Muscle of arm (tissue), 12 donors: ENCODE results near the gene OTOF. TPM values are rescaled to one million over a fixed set of nuclear protein-coding genes. Genes with fewer than 3 reads are reported as not detected.

Experiments used
- DNase-seq: peaks from one replicate; pipeline ENCODE4 v3.0.0-alpha.2; 2013
- polyA plus RNA-seq, 12 donors: library from polyadenylated mRNA; unstranded; fragments of 120-200 nt; gene quantifications; one replicate each; pipeline ENCODE4 v1.2.1, GENCODE V29; 2013; ENCODE audit not compliant: insufficient read length in 12 of 12

Gene OTOF
- polyA plus RNA-seq, 12 donors = 8.3 to 29.6 (median 17.6) TPM; not detected in 1

DNA sequence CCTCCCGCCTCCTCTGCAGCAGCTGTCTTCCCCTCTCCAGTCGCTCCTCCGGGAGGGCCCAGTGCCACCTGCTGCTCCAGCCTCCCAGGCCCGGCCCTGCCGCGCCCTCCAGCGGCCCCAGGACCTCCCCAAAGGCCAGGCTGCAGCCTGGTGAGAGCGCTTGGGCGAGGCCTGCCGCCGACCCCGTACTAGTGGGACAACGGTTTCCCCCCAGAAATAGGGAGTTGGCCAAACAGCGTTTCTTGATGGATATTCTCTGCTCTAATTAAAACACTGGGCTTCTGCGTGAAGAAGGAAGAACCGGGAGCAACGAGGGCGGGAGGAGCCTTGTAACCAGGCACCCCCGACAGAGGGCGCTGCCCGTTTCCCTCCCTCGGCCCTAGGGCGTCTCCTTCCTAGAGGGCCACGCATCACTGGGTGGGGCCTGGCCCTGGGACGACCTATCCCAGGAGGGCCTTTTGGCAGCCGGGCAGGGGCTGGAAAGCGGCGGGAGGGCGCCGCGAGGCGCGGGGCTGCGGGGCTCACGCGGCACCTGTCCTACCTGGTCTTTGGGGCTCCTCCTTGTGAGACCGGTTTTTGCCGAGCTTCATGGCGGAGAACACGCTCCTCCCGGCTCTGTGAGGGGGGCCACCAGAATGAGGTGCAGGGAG, 25.4 kb upstream of the OTOF start:
- DNase-seq = peak; percentile 52

DNA sequence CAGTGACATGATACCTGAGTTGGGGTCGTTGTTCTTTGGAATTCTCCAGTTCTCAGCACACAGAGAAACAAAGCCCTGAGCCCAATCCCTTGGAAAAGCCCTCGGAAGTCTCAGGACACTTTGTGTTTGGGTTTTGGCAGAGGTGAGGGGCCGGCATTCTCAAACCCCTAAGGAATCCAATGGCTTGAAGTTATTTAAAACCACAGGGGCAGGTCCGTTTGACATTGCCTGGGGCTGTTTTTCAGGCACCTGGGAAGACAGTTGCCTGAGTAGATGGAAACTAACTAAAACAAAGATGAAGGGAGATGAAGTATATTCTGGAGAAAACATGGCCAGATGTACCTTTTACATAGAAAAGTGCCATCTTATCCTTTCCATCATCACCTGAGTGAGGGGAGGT, 22.5 kb upstream of the OTOF start:
- no peak for DNase-seq

DNA sequence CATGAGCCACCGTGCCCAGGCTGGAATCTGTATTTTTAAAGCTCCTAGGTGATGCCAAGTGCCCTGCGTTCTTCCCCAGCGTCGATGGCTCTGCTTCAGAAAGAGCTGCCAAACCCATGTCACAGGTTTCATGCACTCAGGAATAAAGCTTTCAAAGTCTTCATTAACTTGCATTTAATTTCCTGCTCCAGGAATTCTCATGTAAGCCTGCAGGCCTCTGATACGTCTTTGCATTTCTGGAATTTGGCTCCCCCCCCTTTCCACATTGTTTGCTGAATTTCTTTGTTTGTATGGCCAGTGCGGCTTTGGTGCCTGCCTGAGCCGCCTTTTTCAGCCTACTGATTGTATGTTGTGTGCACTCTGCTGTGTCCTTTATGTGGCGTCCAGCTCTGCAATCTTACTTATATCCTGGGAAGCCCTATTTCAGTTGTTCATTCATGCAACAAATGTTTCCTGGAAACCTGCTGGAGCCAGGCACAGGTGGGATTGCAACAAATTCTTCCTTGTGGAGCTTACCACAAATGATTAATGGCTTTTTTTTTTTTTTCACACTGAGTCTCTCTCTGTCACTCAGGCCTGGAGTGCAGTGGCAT, 17.9 kb upstream of the OTOF start:
- no peak for DNase-seq

DNA sequence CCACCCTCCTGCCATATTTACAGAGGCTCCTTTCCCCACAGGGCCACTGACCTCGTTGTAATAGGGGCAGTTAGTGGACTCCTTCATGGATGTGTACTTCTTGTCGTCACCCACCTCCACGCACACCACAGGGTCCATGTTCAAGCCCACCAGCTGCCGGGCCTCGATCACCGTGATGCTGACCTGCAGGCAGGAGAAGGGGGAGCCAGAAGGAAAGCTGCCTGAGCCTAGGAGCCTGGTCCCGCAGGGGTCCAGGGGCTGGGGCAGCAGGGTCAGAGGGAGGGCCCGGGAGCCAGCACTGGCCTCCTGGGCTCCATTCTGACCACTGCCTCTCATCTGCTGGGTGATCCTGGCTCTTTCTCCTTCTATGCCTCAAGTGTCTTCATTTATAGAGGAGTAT, 17.0 kb upstream of the OTOF start:
- no peak for DNase-seq

DNA sequence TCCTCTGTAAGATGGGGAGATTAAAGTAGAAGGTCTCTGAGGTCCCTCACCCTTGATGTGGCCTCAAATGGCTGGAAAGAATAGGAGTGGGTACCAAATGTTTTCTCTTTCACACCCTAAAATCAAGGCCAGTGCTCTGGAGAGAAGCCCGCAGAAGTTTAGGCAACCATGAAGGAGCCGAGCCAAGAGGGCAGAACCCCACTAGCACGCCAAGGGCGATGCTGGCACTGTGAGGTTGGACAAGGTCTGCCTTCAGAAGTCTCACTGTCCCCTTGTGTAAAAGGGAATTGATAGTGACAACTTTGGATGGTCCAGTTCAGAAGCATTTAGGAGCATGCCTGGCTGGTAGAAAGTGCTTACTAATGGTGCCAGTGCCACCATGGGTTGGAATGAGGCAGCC, 16.3 kb upstream of the OTOF start:
- DNase-seq = no peak

DNA sequence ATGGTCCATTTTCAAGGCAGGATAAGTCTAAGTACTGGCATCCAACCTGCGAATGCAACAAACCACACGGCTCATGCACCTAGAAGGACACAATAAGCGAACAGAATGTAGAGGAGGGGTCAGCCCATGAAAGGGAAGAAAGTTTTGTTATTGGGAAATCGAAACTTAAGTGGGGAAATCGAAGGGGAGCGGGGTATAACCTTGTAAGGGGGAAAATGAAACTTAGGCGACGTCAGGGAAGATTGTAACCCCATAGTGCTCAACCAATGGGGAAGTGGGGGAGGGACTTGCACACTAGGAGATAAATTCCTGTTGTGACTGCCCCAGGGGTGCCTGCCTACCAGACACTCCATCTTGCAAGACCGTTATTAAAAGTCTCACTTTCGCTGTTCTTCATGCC, 15.6 kb upstream of the OTOF start:
- no peak for DNase-seq

DNA sequence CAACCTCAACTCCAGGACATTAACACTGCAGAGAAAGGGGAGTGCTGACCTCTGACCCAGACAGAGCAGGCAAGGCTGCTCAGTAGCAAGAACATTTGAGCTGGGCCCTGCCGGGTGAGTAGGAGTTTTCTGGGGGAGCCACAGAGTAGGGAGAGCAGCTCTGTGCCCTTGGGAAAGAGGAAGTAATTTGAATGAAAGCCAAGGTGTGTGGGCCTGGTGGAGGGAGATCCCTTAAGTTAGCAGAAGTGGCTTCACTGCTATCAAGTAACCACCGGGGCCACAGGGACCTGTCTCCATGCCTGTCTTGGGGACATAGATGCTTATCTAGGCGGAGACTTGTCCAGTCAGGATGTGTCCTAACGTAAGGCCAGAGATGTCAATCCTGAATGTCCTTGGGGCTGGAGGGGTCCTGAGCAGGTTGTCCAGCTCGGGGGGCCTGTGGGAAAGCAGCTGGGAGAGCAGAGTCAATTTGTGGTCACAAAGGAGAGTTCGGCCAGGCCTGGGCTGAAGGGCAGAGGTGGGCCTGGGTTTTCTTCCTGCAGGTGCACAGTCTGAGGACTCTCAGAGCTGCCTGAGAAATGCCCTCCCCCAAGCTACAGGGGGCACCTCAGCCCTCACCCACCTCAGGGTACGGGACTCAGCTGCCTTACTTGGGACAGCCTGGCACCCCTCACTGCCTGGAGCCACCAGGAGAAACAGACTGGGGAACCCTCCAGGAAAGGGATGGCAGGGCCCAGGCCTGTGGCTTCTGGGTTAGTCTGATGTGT, 15.0 kb upstream of the OTOF start:
- no peak for DNase-seq

DNA sequence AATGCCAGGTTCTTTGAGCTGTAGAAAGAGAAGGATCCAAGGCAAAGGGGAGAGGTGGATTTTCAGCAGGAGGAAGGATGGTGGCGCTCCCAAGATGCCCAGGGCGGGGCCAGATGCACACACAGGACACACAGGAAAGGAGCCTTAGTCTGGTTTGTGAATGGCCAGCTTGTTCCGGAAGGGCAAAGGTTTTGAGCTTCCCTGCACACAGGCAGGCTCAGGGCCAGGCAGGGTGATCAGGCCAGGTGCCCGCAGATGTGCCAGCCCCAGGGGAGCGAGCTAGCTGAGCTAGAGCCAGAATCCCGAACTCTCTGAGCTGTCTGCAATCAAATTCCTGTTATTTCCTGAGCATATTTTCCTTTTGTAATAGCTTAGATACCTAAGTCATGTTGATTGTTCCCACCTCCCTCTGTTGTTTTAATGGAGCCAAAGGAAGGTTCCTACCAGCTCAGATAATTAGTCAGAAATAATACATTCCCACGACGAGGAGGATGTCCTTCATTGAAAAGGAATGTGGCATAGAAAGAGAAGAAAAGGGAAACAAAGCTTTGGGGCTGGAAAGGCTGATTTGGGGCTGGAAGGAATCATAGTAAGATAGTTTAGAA, 13.7 kb upstream of the OTOF start:
- DNase-seq = no peak

DNA sequence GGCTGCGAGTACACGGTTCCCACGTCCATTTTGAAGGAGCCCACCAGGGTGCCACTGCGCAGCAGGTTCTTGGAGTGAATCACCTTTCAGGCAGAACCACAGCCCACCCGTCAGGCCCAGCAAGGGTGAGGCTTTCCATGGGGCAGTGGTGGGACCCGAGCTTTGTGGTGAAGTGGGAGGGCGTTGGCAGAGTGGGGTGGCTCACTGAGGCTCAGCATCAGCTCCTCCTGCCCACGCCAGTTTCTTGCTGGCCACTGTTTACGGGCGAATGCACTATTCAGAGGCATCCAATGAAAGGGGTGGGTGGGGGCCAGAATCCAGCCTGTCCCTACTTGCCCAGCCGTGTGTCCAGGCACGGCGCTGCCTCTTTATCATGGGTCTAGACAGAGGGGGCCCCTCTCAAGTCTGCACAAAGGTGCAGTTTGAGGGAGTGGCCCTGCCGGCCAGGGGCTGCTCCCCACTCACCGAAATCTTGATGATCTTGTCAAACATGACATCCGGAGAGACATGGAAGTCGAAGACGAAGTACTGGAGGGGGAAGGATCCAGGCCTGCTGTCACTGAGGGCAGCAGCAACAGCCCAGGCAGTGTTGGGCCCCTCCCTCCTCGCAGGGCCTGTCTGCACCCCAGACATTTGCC, 11.4 kb upstream of the OTOF start:
- DNase-seq = no peak

DNA sequence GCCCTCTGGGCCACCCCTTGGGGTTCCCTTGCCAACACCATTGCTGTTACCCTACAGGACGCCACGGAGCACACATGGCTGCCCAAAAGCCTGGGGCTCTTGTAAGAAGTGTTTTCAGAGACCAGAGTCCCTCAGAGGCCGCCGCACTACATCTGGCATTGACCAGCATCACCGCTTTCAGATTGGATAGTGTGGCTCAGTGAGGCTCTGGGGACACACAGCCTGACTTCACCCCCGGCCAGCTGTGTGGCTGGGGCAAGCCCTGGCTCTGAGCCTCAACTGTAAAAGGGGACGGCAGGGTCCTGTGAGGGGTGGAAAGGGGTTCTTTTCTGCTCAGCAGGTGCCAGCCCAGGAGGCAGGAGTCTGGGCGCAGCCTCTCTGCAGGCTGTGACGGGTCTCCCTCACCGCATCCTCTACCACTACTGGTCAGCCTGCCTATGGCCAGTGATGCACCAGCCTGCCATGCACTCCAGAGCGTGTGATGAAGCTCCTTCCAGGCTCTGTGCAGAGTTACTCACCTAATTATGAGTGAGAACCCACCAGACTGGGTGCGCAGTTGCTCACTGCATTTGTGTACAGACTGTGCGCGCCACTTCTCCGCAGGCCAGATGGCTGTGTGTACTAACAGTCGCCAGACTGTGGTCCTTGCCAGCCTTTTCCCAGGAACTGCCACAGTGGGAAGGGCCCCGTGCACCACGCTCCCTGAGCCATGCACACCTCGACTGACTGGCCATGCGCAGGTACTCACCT, 10.7 kb upstream of the OTOF start:
- DNase-seq = no peak

DNA sequence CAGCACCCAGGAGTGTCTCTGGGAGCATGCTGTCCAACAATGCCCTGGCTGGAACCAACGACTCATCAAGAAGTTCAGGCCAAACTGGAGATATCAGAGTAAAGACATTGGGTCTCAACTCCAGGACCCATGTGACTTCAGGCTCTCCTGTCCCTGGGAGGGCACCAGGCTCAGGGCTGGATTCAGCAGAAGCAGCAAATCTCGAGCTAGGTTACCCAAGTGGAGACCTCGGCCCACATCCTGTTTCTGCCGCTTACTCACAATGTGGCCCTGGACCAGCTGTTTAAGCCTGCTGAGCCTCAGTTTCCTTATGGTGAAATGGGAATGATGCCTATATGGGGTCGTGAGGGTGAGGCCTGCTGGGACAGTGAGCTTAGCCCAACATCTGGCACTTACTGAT, 9.3 kb upstream of the OTOF start:
- DNase-seq = no peak

DNA sequence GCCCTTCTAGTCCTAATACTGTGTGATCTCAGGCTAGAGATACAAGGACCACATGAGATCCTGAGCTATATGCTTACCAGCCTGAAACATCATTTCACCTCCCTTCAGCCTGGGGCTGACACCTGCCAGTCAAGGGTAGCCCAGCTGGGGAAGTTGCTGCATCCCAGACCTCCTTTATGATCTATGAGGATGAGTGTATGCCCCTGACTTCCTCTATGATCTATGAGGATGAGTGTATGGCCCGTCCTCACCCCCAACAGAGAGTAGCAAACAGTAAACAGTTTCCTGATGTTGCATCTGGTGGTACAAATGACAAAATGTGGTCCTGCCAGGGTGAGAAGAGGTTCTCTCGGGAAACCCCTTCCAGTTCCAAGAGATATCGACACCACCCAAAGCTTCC, 8.9 kb upstream of the OTOF start:
- no peak for DNase-seq

DNA sequence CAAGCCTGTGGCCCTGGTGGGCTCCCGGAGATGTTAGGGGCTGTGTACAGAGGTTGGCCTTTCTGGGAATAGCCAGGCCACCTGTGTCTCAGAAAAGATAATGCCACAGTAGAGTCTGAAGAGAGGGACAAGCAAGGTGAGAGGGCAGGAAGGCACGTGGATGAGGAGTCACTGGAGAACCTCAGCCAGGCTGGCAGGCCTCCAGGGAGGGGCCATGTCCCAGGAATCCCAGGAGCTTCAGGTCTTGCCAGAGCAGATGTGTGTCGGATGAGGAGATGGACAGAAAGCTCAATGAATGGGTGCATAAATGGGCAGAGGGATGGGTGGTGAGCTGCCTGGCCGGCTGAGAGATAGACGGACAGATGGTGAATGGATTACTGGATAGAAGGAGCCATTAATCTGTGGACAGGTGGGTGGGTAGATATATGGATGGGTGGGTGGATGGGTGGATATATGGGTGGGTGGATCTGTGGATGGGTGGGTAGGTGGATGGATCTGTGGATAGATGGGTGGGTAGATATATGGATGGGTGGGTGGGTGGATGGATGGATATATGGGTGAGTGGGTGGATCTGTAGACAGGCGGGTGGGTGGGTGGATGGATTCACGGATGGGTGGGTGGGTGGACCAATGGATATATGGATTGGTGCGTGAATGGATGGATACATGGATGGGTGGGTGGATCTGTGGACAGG, 7.9 kb upstream of the OTOF start:
- DNase-seq = no peak

DNA sequence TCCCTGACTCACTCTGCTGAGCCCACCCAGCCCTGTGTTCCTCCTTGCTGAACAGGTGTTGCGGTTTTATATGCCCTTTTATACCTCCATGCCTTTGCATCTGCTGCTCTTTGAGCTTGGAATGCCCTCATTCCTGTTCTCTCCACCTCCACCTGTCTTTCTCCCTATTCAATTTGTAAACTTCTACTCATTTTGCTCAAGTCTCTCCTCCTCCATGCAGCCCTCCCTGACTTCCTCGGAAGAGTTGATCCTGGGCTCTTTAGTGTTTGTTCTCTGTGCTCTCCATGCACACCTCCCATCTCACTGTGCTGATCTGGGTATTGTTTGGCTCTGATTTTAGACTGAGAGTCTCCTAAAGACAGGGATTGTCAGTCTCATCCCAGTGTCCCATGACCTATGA, 7.2 kb upstream of the OTOF start:
- DNase-seq = no peak

DNA sequence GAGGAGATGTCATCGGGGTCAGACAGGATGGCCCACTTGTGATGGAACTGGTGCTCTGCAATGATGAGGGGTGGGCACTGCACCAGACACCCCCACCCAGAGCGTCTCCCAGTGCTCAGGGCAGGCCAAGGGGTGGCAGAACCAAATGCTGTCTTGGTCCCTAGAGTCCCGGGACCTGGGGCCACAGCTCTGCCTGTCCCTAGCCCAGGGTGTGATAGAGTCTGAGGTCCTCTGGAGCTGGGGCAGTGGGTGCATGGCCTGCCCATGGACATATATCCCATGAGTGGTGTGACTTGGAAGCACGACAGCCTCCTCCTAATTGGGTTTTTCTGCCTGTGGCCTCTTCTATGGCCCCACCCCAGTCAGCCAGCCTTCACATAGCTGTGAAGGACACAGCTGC, 6.7 kb upstream of the OTOF start:
- no peak for DNase-seq

DNA sequence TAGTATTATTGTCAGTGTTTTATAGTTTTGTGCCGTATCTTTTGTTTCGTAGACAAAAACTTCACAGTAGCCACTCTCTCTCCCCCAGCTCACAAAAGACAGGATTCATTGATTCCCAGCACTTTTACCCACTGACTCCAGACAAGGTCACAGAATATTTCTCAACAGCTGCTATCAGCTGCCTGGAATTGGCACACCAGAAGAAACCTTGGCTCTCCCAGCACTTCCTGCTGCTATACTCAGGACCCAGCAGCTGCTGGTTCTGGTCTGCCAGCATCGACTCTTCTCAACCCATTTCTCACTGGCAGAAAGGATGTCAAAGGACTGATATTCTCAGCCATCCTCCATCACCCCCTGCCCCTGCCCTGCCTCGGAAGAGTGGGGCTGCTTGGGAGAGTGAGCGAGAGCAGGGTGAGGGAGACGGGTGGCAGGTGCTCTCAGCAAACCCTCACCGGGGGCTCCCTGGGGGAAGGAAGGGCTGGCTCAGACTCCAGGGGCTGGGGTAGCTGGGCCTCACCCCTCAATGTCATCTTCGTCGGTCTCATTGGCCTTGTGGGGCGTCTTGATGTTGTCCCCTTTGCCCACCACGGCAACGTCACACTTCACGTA, 6.1 kb upstream of the OTOF start:
- no peak for DNase-seq

DNA sequence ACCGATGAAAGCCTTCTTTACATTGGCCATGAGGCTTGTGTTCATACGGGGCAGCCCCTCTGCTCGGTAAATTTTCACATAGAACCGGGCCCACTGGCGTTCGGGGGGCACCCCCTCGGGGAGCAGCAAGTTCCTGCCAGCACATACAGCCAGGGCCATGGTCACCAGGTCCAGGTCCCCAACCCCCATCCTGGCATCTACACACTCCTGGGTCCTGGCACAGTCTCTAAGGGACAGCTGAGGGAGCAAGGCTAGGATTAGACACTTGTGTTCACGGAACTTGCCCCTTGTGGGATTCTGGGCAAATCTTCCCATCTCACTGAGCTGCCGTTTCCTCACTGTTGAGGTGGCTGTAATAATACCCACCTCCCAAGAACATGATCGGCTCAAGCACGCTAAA, 5.6 kb upstream of the OTOF start:
- no peak for DNase-seq

DNA sequence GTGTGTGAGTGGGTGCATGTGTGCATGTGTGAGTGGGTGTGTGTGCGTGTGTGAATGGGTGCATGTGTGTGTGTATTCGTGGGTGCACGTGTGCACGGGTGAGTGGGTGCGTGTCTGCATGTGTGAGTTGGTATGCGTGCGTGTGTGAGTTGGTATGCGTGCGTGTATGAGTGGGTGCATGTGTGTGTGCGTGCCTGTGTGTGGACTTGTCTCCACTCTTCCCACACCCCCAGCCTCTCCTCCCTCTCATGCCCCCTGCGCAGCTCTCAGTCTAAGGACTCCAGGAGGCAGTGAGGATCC, 5.1 kb upstream of the OTOF start:
- DNase-seq = no peak

DNA sequence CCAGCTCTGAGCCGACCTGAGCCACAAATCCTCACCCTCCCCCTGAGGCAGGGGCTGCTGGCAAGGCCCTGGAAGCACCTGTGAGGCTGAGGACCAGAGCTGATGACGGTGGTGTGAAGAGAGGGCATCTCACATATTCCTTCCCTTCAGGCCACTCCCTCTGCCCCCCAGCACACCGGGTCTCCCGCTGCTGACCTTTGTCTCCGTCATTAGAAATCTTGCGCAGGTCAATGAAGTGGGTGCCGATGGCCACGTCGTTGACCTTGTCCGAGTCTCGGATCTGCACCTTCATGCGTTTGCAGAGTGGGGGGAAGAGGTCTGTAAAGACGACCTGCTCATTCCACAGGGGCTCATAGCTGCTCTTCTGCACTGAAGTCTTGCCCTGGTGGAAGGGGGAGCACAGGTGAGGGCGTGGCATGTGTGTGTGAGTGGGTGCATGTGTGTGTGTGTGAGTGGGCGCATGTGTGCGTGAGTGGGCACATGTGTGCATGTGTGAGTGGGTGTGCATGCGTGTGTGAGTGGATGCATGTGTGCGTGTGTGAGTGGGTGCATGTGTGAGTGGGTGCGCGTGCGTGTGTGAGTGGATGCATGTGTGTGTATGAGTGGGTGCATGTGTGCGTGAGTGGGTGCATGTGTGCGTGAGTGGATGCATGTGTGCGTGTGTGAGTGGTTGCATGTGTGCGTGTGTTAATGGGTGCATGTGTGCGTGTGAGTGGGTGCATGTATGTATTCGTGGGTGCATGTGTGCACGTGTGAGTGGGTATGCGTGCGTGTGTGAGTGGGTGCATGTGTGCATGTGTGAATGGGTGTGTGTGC, 4.5 kb upstream of the OTOF start:
- no peak for DNase-seq

DNA sequence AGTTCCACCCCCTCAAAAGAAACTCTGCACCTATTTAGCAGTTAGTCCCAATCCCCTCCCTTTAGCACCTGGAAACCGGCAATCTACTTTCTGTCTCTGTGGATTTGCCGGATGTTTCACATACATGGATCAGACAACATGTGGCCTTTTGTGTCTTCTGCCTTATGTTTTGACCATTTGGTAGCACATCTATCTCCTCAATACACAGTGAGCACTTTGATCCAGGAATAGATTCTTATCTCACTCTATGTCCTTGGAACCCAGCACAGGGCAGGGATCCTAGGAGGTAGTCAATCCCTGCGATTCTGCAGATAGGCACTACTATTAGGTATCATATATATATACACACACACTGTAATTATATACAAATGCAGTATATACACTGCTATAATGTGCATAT, 3.8 kb upstream of the OTOF start:
- DNase-seq = no peak
